H4 (cell line): ENCODE data around the gene PPP1R37. TPM values are rescaled to one million over a fixed set of nuclear protein-coding genes. Genes with fewer than 3 reads are reported as not detected.

ENCODE experiments used
- total RNA-seq: library from RNA; depleted of rRNA; stranded (reverse); fragments of >200 nt; shearing (Covaris generic); gene quantifications from 2 replicates; pipeline ENCODE4 v1.2.3, GENCODE V29; 2014; rRNA removed

PPP1R37 gene
- total RNA-seq, 1 experiment from 2014 or later: 8.0 TPM

Other genes starting within 250 kb of the PPP1R37 start
- 42.0 and 43.3 TPM in 2 replicates for gene NECTIN2, start 246.9 kb upstream of the PPP1R37 start, total RNA-seq
- gene TOMM40, start 201.9 kb upstream of the PPP1R37 start, total RNA-seq: 59.0 and 68.6 TPM in 2 replicates
- gene APOE, start 187.4 kb upstream of the PPP1R37 start, total RNA-seq: 0.33 and 0.75 TPM in 2 replicates
- gene APOC1, start 178.6 kb upstream of the PPP1R37 start, total RNA-seq: not detected in 2 replicates
- not detected in 2 replicates for gene APOC4, start 150.9 kb upstream of the PPP1R37 start, total RNA-seq
- gene APOC2, start 147.1 kb upstream of the PPP1R37 start, total RNA-seq: not detected in 2 replicates
- 12.9 and 17.4 TPM in 2 replicates for gene CLPTM1, start 137.8 kb upstream of the PPP1R37 start, total RNA-seq
- gene RELB, start 91.7 kb upstream of the PPP1R37 start, total RNA-seq: 0.78 and 0.81 TPM in 2 replicates
- gene CLASRP, start 54.1 kb upstream of the PPP1R37 start, total RNA-seq: 17.6 and 20.4 TPM in 2 replicates
- gene ZNF296, start 16.7 kb upstream of the PPP1R37 start, total RNA-seq: not detected in 2 replicates
- gene GEMIN7, start 13.9 kb upstream of the PPP1R37 start, total RNA-seq: 23.5 and 27.5 TPM in 2 replicates
- gene NKPD1, start 67.8 kb downstream of the PPP1R37 start, total RNA-seq: 0.19 TPM in 1 of 2 replicates, not detected in the other
- gene TRAPPC6A, start 85.1 kb downstream of the PPP1R37 start, total RNA-seq: 8.9 and 14.5 TPM in 2 replicates
- 2.1 and 5.3 TPM in 2 replicates for gene BLOC1S3, start 85.6 kb downstream of the PPP1R37 start, total RNA-seq
- gene EXOC3L2, start 152.2 kb downstream of the PPP1R37 start, total RNA-seq: not detected in 2 replicates
- 3.7 and 5.0 TPM in 2 replicates for gene MARK4, start 158.1 kb downstream of the PPP1R37 start, total RNA-seq
- gene CKM, start 229.7 kb downstream of the PPP1R37 start, total RNA-seq: not detected in 2 replicates
- 0.72 TPM in 1 of 2 replicates, not detected in the other for gene KLC3, start 247.6 kb downstream of the PPP1R37 start, total RNA-seq